HL-60 (cell line): Measurements from ENCODE around the gene ARHGAP32.

Experiments
- DNase-seq, 2 experiments: peaks; one replicate each; pipeline ENCODE4 v3.0.0-alpha.2; 2010 to 2020; ENCODE audit warnings: low read depth in 1 of 2, low spot score in 1 of 2
- H3K27ac ChIP-seq: fragments of 250-450 bp; sonication (Bioruptor Pico); replicated peaks from 2 replicates; pipeline ENCODE4 v1.5.1; 2020; ENCODE audit warnings: mild to moderate bottlenecking, moderate library complexity
- H3K27me3 ChIP-seq: fragments of 250-450 bp; sonication (Bioruptor Pico); 2 replicates; pipeline ENCODE4 v1.5.1; 2021; ENCODE audit warnings: mild to moderate bottlenecking, moderate library complexity; ENCODE audit not compliant: insufficient read depth, poor library complexity, severe bottlenecking
- H3K4me3 ChIP-seq: replicated peaks from 2 replicates; pipeline ENCODE4 v1.5.1; 2011; ENCODE audit warnings: mild to moderate bottlenecking, control low read depth, low read length; ENCODE audit not compliant: insufficient read depth
- CTCF ChIP-seq: IDR thresholded peaks from one replicate; pipeline ENCODE4 v1.5.1; 2011; ENCODE audit warnings: low read length, control low read depth, inconsistent platforms; ENCODE audit not compliant: insufficient read depth
- GABPA ChIP-seq: IDR thresholded peaks from 2 replicates; pipeline ENCODE4 v1.6.1; 2012; ENCODE audit warnings: low read depth
- POLR2AphosphoS5 ChIP-seq: IDR thresholded peaks from 2 replicates; pipeline ENCODE4 v1.6.1; 2012; ENCODE audit warnings: low read depth
- REST ChIP-seq: IDR thresholded peaks from 2 replicates; pipeline ENCODE4 v1.6.1; 2012; ENCODE audit warnings: low read depth; ENCODE audit not compliant: insufficient replicate concordance
- SPI1 ChIP-seq: IDR thresholded peaks from 2 replicates; pipeline ENCODE4 v1.6.1; 2012; ENCODE audit warnings: low read depth, mild to moderate bottlenecking, borderline replicate concordance

The ARHGAP32 gene

GRCh38 chr11:128931066-128931465, 261.1 kb downstream of the ARHGAP32 start:
- TF ChIP-seq GABPA (no peak), SPI1 (peak; percentile 18; the same call in 1 of the 2 replicates)
- Histone ChIP-seq H3K27me3 (no peaks in the 10 kb centered on the region), H3K4me3 (no peak overlapping the region), H3K27ac (no peak overlapping the region)
- no peak for DNase-seq

GRCh38 chr11:128929991-128930390, 262.1 kb downstream of the ARHGAP32 start:
- H3K27ac ChIP-seq = no peak overlapping the region

GRCh38 chr11:128929468-128929867, 262.7 kb downstream of the ARHGAP32 start:
- TF ChIP-seq CTCF (no peak), POLR2AphosphoS5 (no peak), GABPA (no peak), REST (no peak), SPI1 (no peak)
- no peaks in the 10 kb centered on the region for H3K27me3 ChIP-seq
- no peak overlapping the region for H3K4me3 ChIP-seq
- no peak for DNase-seq
- H3K27ac ChIP-seq = no peak overlapping the region

More at GRCh38 chr11:128929991-128930390, 262.1 kb downstream of the ARHGAP32 start:
- no peak for DNase-seq
- no peak for TF ChIP-seq GABPA
- TF ChIP-seq REST = no peak
- TF ChIP-seq POLR2AphosphoS5 = no peak
- no peak for TF ChIP-seq SPI1
- TF ChIP-seq CTCF = no peak
- Histone ChIP-seq H3K27me3 (no peaks in the 10 kb centered on the region), H3K4me3 (no peak overlapping the region)

GRCh38 chr11:128928400-128928799, 263.7 kb downstream of the ARHGAP32 start:
- TF ChIP-seq POLR2AphosphoS5 = no peak
- TF ChIP-seq CTCF = no peak
- no peak for TF ChIP-seq GABPA
- no peak for TF ChIP-seq SPI1
- TF ChIP-seq REST = no peak
- no peak overlapping the region for H3K4me3 ChIP-seq
- H3K27me3 ChIP-seq = no peaks in the 10 kb centered on the region
- DNase-seq = no peak
- no peak overlapping the region for H3K27ac ChIP-seq
